ENCODE results near the gene TRPV6.

GRCh38 chr7:142910031-142910433 lies 24.5 kb upstream of the TRPV6 start:
- TF ChIP-seq POLR2AphosphoS5 (IDR thresholded peaks at IDR 0.05; ENCODE audit: low read depth, low read length) (no peak), POLR2A (IDR thresholded peaks at IDR 0.05; ENCODE audit: low read depth, low read length) (no peak)

Measured in GM12892 (cell line).